HG03280 (cell line): ENCODE measurements around the gene CLIP3.
"Not testable (repeated sequence)": the region's sequence is repeated elsewhere in the genome, so short reads cannot be mapped to it uniquely, and the experiment has no call there.

Experiments
- ATAC-seq: cut with Tn5 transposase; IDR thresholded peaks from one replicate; pipeline ENCODE4 v1.9.1; 2021; ENCODE audit warnings: mild to moderate bottlenecking, moderate library complexity; ENCODE audit not compliant: unreplicated experiment

Gene CLIP3, protein sequence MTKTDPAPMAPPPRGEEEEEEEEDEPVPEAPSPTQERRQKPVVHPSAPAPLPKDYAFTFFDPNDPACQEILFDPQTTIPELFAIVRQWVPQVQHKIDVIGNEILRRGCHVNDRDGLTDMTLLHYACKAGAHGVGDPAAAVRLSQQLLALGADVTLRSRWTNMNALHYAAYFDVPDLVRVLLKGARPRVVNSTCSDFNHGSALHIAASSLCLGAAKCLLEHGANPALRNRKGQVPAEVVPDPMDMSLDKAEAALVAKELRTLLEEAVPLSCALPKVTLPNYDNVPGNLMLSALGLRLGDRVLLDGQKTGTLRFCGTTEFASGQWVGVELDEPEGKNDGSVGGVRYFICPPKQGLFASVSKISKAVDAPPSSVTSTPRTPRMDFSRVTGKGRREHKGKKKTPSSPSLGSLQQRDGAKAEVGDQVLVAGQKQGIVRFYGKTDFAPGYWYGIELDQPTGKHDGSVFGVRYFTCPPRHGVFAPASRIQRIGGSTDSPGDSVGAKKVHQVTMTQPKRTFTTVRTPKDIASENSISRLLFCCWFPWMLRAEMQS

DNA sequence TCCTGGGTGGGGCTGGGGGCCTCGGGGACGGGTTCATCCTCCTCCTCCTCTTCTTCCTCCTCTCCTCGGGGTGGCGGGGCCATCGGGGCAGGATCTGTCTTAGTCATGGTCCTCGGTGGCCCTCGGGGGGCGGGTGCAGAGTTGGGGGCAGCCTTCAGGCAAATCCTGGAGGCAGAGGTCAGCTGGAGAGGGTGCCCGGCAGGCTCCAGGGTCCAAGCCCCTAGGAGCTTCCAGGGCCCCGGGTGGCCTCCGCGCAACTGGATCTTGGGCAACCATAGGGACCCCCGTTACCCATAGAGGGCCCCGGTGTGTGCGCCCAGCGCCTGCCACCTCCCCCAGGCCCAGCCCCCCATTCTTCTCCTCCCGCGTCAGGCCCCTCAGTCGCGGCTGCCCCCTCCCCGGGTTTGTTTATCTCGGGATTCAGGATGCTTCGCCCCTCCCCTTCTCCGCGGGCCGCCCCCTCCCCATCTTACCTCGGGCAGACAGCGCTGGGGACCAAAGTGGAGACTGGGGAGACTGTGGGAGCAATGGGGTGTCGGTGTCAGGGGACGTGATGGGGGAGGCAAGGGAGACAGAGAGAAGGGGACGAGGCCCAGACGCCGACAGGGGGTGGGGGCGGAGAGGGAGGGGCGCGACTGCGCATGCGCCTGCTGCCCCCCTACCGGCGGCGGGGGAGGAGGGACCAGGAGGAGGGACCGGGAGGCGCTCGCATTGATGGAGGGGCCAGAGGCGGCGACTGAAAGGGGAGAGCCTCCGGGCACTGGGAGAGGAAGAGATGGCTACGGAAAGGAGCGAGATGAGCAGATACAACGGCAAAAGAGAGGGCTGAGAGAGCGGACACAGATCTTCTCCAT is at the start of gene CLIP3:
CLIP3 (minus strand) TSS at position 623 of the 854 bp plus-strand sequence; CDS start at position 107, 516 bp downstream.
- ATAC-seq: no peak

DNA sequence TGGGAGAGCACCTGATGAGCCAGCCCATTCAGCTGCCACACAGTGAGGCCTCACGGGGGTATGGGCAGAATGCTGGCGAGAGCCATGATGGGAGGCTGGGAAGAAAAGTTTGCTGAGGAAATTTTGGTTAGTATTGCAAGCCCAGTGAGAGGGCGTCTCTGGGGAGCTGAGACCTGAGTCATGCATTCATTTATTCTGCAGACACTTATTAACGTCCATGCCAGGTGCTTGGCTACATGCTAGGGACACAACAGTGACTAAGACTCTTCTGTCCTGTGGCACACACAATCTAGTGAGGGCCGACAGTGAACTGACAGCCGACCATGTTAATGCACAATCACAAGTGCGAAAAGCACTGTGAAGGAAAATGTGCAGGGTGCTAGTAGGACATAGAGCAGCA is 49.2 kb upstream of the CLIP3 start:
- ATAC-seq: no peak

DNA sequence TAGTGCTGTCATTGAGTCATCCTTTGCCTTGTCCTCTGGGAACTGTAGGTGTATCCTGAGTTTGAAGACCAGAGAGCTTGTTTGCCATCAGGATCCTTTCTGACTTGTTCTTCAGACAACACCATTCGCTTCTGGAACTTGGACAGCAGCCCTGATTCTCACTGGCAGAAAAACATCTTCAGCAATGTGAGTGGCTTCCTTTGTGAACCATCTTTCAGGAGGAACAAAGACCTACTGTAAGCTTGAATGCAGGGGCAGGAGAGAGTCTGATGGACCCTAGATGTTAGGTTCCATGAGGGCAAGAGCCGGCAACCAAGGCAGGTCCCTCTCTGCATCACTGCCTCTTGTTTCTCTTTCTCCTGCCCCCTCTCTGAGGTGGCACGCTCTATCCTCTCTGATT is 48.7 kb upstream of the CLIP3 start:
- ATAC-seq: no peak

DNA sequence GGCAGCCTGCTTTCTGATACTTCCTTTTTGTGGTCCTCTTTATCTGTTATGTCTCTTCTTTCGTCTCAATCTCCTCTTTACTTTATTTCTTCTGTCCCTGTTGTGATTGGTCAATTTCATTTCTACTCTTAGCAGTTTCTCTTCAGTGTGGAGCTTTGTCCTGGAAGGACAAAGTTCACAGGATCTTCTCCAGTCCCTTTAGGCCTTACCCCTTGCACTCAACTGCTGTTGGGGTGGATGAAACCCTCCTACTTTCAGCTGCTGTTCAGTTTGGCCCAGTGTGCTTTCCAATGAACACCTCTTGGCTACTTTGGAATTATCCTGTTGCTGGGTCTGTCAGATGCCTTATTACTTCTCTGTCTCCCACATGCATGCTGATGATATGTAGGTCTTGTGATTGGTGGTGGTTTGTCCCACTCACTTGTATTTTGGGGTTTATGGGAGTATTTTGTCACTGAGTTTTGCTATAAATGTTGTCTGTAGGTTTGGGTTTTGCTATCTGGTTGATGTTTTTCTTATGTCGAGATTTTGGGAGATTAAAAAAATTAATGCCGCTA is 46.8 kb upstream of the CLIP3 start:
- ATAC-seq: no peak

DNA sequence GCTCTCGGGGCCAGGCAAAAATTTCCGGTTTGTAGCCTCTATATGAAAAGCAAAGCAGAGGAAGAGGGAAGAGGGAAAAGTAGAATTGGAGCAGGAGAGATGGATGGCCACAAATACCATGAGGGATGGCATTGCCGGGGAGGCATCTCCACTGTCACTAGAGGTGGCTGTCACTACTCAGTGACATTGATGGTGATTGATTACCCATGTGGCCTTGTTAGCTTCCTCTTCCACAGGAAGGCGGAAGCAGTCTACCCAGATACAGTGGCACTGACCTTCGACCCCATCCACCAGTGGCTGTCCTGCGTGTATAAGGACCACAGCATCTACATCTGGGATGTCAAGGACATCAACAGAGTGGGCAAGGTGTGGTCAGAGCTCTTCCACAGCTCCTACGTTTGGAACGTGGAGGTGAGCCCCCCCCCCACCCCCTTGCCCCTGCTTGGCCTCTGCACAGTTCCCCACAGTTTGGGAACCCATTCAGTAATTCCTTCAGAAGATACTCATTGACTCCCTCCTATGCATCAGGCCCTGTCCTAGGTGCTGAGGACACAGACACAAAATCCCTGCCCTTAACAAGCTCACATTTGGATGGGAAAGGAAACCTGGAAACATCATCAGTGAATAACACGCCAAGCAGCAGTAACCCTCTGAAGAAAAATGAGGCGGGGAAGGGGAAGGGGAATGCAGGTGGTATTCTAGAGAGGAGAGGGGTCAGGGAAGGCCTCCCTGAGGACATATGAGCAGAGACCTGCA is 40.6 kb upstream of the CLIP3 start:
- ATAC-seq: no peak

DNA sequence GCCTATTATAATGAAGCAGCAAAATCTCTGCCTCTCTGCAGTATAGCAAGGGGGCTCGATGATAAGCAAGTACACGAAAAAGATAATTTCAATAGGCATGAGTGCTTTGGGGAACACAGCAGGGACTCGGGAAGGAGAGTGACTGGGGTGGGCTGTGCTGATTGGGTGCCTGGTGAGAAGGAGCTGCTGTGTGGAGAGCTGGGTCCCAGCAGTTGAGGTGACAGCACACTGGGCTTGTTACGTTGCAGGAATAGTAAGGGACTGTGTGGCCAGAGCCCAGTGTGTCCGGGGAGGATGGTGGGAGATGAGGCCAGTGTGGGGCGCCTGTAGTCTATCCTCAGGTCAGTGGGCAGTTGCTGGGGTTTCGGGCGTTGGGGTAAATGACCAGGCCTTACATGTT is 39.4 kb upstream of the CLIP3 start:
- no peak for ATAC-seq

DNA sequence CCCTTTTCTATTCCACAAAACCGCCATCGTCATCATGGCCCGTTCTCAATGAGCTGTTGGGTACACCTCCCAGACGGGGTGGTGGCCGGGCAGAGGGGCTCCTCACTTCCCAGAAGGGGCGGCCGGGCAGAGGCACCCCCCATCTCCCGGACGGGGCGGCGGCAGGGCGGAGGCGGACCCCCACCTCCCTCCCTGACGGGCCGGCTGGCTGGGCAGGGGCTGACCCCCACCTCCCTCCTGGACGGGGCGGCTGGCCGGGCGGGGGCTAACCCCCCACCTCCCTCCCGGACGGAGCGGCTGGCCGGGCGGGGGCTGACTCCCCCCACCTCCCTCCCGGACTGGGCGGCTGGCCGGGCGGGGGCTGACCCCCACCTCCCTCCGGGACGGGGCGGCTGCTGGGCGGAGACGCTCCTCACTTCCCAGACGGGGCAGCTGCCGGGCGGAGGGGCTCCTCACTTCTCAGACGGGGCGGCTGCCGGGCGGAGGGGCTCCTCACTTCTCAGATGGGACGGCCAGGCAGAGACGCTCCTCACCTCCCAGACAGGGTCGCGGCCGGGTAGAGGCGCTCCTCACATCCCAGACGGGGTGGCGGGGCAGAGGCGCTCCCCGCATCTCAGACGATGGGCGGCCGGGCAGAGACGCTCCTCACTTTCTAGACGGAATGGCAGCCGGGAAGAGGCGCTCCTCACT is 36.3 kb upstream of the CLIP3 start:
- not testable (repeated sequence) for ATAC-seq

DNA sequence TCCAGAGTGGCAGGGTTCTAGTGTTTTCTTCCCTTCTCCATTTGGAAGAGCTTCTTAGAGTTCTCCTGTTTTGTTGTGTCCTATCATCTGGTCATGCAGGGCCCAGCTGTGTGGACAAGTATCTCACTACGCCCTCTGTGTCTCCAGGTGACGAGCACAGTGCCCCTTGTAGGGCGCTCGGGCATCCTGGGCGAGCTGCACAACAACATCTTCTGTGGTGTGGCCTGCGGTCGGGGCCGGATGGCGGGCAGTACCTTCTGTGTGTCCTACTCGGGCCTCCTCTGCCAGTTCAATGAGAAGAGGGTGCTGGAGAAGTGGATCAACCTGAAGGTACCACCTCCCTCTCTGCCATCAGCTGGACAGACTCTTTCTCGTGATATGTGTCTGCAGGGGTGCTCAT is 35.0 kb upstream of the CLIP3 start:
- no peak for ATAC-seq

DNA sequence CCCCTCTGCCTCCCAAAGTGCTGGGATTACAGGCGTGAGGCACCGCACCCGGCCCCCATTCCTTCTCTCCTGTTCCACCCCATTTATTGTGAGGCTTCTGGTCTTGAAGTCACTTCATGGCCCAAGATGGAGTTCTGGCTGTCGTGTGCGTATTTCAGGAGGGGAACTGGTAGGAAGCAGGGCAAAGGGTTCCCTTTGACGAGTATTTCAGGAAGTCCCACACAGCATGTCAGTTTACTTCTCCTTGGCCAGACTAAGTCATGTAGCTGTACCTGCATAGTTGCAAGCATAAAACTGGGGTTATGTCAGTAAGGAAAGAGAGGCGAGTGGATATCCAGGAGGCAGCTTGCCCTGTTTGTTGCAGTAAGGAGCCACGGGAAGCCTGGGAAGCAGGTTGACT is 32.2 kb upstream of the CLIP3 start:
- no peak for ATAC-seq

DNA sequence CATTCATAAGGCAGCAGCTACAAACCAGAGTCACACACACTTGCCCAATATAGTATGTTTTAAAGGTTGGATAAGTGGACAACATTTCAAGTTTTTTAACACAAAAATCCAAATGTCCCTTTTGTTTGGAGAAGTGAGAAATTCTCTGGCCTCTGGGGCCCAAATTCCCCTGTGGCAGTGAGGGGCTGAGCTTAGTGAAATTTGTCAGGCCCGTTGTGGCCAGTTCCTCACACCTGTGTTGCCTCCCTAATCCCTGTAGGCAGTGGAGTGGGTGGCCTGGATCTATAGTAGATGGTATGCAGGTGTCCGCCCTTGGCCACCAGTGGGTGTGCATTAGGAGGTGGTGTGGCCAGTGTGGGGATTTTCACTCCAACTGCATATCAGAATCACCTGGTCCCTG is 28.7 kb upstream of the CLIP3 start:
- no peak for ATAC-seq

DNA sequence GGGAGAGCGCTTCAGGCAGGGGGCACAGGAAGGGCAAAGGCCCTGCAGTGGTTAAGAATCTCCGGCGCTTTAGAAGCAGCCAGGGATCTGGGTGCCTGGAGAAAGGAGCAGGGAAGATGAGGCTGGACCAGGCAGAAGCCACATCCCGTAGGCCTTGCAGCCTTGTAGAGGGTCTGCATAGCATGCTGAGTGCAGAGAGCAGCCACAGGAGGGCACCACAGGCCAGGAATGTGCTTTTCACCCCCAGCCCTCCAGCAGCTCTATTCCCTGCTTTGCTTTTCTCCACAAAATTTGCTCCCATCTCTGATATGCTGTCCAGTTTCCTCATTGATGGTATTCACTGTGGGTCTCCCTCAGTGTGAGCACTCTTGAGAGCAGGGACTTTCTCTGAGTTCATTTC is 27.8 kb upstream of the CLIP3 start:
- no peak for ATAC-seq

DNA sequence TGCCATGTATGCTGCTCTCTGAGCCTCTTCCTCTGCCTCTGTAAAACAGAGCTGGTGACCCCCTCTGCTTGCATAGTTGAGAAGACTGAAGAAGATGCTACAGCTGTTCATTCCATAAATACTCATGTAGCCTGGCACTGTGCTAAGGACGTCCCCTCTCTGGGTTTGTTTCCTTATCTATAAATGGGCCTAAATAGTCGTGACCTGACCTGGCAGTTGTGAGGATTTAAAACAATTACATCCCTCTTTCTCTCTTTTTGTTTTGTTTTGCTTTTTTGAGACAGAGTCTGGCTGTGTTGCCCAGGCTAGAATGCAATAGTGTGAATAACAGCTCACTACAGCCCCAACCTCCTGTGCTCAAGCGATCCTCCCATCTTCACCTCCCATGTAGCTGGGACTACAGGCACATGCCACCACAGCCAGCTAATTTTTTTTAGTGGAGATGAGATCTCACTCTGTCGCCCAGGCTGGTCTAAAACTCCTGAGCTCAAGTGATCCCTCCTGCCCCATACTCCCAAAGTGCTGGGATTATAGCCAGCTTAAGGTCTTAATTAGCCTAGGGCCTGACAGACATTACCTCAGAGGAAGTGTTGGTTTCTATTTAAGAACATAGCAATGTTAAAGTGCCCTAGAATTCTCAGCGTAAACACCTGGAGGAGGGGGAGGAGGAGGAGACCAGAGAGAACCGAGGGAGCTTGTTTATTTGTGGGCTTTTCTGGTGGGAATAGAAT is 26.7 kb upstream of the CLIP3 start:
- ATAC-seq: no peak

DNA sequence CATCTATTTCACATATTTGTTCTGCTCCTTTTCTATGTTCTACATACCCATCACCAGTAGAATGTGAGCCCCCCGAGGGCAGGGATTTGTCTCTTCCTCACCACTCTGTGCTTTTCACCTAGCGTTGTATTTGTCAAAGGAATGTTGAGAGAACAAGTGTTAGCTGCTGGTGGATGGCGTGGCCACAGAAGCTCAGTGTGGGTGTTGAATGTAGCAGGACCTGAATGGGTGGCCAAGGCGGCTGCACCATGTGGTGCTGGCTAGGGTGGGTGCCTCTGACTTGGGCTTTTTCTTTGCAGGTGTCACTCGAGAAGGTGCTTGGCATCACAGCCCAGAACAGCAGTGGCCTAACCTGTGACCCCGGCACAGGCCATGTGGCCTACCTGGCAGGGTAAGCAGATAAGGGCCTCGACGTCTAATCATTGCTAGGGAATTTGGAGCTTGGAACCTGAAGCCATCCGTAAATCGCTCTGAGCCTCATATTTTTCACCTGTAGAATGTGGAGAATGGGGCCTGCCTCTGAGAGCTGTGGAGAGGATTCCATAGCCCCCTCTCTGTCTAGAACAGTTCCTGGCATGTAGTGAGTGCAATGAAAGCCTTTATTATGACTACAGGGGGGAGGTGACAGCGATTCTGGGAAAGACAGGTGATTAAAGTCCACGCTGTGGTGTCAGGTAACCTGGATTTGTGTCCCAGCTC is 26.0 kb upstream of the CLIP3 start:
- ATAC-seq: no peak

DNA sequence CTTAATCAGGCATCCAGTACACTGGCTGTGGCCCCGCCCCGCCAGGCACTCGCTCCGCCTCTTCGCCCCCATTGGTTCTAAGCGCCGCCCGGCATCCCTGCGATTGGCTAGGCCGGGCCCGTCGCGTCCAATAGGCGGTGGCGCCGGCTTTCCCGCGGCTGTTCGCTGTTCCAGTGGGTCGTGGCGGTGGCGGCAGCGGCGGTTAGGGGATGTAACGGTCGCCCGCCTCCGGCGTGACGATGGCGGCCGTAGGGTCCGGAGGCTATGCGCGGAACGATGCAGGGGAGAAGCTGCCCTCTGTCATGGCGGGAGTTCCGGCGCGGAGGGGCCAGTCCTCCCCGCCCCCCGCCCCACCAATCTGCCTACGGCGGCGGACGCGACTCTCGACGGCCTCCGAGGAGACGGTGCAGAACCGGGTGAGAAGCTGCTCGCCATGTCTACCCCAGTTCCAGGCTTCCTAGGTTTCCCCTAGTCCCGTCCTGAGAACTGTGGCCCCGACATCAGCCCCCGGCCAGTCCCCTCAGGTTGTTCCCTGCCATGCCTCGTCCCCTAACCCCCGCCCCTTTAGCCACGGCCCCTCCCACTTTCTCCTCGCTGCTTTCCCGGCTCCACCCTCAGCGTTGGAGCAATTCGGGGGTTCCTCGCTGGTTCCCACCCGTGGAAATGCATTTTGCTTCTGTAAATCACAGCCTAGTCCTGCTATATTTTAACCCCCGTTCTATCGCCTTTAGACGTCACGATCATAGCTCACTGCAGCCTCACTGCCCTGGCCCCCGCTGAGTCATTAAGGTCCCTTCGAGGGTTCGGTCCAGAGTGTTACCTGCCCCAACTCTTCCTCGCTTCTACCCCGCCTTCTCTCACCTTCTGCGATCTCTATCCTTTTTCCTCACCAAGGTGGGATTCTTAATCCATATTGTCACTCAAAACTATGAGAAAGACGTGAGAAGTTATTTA is 22.3 kb upstream of the CLIP3 start, which contains the start of gene WDR62:
WDR62 (plus strand) TSS at position 165 of the 954 bp plus-strand sequence; CDS start at position 240, 75 bp downstream.
- ATAC-seq: peak; percentile 77

DNA sequence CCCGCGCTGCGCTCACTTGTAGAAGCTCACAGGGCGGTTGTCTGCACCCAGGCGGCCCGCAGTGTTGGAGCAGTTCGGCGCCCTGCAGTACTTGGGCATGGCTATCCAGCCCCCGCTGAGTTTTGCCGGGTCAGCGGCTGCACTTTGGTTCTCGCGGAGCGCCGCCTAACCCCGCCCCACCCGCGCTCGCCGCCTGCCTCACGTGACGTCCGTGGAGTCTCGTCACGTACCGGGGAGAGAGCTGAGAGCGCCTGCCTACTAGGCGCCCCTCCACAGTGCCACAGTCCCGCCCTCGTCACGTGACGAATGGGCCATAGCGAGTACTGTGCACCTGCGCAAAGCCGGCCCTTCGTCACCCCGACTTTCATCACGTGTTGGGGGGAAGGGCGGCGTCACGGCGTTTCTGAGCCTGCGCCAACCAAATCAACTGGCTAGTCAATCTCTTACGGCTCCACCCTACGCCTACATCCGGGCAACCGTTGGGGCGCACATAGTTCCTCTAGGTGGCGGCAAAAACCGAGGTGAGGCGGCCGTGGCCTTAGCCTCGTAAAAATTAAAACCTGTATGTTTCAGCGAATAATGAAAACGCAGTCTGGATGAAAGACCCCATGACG is 21.6 kb upstream of the CLIP3 start, which contains the start of gene THAP8:
THAP8 (minus strand) TSS at position 167 of the 614 bp plus-strand sequence; CDS start at position 99, 68 bp downstream.
- peak; percentile 79 for ATAC-seq

DNA sequence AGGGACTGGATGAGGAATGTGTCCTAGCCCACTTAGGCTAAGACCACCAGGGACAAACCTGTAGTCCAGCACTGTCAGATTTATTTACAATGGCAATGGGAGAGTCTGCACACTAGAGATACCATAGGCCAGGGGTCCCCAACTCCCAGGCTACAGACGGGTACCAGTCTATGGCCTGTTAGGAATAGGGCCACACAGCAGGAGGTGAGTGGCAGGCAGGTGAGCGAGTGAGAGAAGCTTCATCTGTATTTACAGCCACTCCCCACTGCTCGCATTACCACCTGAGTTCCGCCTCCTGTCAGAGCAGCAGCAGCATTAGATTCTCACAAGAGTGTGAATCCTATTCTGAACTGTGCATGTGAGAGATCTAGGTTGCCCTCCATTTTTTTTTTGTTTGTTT is 19.0 kb upstream of the CLIP3 start:
- no peak for ATAC-seq

DNA sequence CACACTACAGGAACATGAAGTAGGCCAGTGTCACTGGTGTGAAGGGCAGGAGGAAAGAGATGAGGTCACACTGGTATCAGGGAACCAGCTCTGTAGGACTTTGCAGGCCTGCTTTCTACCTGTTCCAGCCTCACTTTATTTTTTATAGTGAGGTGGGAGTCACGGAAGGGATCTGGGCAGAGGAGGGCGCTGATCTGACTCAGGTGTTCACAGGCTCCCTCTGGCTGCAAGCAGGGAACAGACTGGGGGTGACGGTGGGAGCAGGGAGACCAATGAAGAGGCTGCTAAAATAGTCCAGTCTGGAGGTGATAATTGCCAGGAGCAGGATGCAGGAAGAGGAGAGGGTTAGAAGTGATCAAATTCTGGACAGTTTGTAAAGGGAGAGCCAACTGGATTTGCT is 18.6 kb upstream of the CLIP3 start:
- ATAC-seq: no peak
